Glomerular endothelial cell (primary cell): ENCODE measurements around the gene AWAT2. TPM values are rescaled to one million over a fixed set of nuclear protein-coding genes. Genes with fewer than 3 reads are reported as not detected.

ENCODE experiments used
- DNase-seq: peaks from one replicate; pipeline ENCODE4 v3.0.0-alpha.2; 2011; ENCODE audit warnings: low read depth, low spot score; ENCODE audit errors: extremely low read depth
- total RNA-seq: library from RNA; depleted of rRNA; stranded (reverse); fragments of >200 nt; gene quantifications from 2 replicates; pipeline ENCODE4 v1.2.3, GENCODE V29; 2015

The AWAT2 gene
- total RNA-seq, 1 donor from 2014 or later = not detected

- no peak for DNase-seq
Measured at GRCh38 chrX:70042399-70043371, 7.1 kb downstream of the AWAT2 start.

- DNase-seq = no peak
Measured at GRCh38 chrX:70041993-70042392, 7.7 kb downstream of the AWAT2 start.

DNA sequence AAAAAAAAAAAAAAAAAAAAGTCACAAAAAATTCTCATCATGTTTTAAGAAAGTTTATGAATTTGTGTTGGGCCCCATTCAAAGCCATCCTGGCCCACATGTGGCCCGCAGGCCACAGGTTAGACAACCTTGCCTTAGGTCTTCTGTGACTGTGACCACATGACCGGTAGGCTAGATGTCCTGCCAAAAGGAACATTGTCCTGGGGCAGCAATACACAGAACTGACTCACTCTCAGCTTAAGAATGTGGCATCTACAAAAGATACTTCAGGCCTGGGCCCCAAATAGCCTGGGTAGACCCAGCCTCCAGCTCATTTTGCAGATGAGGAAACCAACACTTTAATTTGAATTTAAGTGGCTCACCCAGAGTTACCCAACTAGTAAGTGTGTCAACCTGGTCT, 10.0 kb downstream of the AWAT2 start:
- no peak for DNase-seq

DNA sequence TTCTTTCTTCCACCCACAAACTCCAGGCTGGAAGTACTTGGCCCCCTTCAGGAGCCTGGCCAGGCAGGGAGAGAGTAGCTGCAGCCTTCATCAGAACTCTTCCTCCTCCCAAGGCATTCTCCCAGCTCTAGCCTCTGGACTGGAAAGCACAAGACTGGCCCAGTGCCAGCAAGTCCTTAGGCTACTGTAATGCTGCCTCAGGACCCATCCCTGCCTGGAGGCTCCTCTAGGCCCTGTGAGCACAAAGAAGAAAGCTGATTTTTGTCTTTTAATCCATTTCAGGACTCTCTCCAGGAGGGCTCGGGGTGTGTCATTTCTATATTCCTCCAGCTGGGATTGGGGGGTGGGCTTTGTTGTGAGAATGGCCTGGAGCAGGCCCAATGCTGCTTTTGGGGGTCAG, 10.8 kb downstream of the AWAT2 start:
- no peak for DNase-seq

DNA sequence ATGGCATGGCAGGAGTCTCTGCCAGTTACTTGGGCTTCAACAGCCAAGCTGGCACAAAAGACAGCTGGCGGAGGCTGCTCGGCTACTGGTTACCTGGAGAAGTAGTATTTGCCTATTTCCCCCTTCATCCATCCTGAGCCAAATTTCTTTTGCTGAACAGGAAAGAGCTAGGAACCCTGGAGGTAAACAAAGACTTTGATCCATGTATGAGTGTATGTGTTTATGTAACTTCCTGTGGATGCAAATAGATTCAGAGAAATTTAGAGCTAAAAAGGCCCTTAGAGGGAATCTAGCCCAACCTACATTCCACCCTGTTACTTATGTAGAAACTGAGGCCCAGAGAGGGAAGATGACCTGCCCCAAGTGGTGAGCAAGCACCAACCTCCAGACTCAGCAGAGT, 11.2 kb downstream of the AWAT2 start:
- no peak for DNase-seq

GRCh38 chrX:70034646-70035045, 15.1 kb downstream of the AWAT2 start:
- no peak for DNase-seq

- DNase-seq = no peak
Measured at GRCh38 chrX:70033348-70034051, 16.2 kb downstream of the AWAT2 start.

DNA sequence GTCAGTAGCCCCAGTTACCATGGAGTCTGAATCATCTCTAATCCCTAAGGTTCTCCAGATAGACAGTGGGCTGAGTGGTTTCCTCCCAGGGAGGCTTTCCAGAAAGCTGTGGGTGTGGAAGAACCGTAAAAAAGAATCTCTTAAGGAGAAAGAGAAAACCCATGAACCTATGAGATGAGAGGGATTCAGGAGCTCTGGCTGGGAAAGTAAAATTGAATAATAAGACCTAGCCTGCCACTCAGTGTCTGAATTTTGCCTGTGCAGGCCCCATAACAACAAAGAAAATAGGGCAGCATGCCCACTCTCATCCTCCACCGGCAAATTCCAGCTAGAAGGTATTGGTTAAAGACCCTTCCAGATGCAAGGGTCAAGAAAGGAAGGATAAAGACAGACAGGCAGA, 16.9 kb downstream of the AWAT2 start:
- no peak for DNase-seq

DNA sequence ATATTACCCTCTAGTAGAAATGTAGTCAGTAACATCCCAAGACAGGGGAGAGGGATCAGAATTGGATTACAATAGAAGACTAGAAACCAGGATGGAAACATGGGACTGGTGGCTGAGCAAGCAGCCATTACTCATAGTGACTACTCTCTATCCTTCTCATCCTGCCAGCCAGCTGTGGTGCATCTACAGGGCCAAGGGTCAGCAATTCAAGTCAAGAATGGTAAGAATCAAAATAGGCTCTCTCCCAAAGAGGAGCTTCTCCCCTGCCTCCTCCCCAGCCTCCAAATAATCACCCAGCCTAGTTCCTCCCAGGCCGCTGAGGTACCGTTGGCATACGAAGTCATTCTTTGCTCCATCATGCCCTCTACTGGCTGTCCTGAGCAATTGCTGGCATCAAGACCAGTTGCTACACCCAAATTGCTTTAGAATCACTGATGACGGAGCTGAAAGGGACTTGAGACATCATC, 19.4 kb downstream of the AWAT2 start:
- no peak for DNase-seq

DNA sequence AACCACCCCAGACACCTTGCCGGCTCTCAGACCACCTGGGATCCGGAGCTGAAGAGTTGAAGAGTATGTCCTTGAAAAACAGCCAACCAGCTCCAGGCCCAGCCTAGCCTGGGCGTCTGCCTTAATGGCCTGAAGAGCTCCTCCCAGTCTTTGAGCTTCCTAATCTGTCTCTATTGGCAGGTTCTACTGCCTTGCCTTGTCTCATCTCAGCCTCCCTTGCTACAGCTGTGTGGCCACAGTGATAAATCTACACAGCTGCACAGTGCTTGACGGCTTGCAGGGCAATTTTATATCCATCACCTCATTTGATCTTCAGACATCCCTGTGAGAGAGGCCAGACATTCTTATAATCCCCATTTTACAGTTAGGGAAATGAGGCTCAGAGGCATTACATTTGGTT, 19.9 kb downstream of the AWAT2 start:
- DNase-seq = no peak

- DNase-seq = no peak
Measured at GRCh38 chrX:70026851-70027200, 22.9 kb downstream of the AWAT2 start.

- no peak for DNase-seq
Measured at GRCh38 chrX:70026112-70026850, 23.5 kb downstream of the AWAT2 start.

DNA sequence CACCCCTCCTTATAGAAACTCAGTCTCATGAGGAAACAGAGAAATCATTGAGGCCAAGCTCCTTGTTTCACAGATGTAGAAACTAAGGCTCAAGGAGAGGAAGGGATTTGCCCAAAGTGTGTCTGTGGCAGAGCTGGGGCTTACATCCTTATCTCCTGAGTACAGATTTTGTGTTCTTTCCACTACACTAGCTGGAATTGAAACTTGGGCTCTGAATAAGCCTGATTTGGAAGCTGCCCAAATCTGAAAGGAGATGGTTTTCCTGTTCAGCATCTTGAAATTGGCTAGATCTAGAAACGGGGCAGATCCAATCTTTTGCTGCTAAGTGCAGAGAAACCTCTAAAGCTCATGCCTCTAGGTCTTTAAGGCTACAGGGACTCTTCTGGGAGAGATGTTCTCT, 24.3 kb downstream of the AWAT2 start:
- no peak for DNase-seq

- DNase-seq = no peak
Measured at GRCh38 chrX:70022616-70023015, 27.1 kb downstream of the AWAT2 start.

- DNase-seq = no peak
Measured at GRCh38 chrX:70016513-70016912, 33.2 kb downstream of the AWAT2 start.

GRCh38 chrX:70013466-70014381, 36.0 kb downstream of the AWAT2 start:
- no peak for DNase-seq

DNA sequence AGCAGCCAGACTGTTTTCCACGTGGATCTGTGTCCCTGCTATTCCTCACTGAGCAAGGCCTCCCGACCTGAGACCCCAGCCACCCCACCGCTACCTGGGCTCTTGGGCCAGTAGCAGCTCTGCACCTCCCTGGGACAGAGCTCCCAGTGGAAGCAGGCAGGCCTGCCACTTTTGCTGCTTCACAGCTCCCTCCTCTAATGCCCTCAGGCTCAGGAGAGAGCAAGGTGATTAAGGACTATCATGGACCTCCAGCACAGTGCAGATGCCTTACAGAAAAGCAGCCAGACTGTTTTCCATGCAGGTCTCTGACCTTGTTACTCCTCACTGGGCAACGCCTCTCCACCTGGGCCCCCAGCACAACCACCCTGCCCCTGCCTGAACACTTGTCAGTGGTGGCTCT, 37.0 kb downstream of the AWAT2 start:
- DNase-seq = no peak

GRCh38 chrX:70009970-70010369, 39.8 kb downstream of the AWAT2 start:
- no peak for DNase-seq

DNA sequence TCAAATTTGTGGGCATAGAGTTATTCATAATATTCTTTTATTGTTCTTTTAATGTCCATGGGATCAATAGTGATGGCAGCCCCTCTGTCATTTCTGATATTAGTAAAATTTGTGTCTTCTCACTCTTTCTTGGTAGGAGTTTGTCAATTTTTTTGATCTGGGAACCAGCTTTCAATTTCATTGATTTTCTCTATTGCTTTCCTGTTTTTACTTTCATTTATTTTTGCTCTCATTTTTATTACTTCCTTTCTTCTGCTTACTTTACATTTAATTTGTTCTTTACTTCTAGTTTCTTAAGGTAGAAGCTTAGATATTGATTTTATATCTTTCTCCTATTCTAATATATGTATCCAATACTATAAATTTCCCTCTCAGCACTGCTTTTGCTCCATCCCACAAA, 40.7 kb downstream of the AWAT2 start:
- no peak for DNase-seq

DNA sequence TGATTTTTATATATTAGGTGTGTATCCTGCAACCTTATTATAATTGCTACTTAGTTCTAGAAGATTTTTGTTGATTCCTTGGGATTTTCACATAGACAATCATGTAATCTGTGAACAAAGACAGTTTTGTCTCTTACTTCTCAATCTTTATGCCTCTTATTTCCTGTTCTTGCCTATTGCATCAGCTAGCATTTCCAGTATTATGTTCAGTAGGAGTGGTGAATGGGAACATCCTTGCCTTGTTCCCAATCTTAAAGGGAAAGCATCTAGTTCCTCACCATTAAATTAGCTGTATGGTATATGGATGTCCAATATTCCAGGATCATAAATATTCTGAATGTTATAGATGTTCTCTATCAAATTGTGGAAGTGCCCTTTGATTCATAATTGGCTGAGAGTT, 41.8 kb downstream of the AWAT2 start:
- no peak for DNase-seq
